Stimulated activated CD4-positive, alpha-beta T cell treated with anti-CD3 and anti-CD28 coated beads, Interleukin-15, amount 100 ng/mL, for 1 hour (primary cell): ENCODE data around the gene TMEM175.
"Not testable (repeated sequence)": the region's sequence is repeated elsewhere in the genome, so short reads cannot be mapped to it uniquely, and the experiment has no call there.

ENCODE experiments used
- DNase-seq, 2 donors: peaks; one replicate each; pipeline ENCODE4 v3.0.0-alpha.2; 2020; ENCODE audit warnings: low read depth in 1 of 2, low spot score in 1 of 2

TMEM175 gene

GRCh38 chr4:970046-970745, 37.9 kb downstream of the TMEM175 start:
- DNase-seq: no peak

GRCh38 chr4:970854-971520, 38.7 kb downstream of the TMEM175 start:
- no peak for DNase-seq

GRCh38 chr4:971666-972500, 39.6 kb downstream of the TMEM175 start:
- no peak for DNase-seq

GRCh38 chr4:972651-973424, 40.6 kb downstream of the TMEM175 start:
- DNase-seq: peak; percentile 35 to 44

- peak; percentile 84 to 85 for DNase-seq
Measured at GRCh38 chr4:973431-974397, 41.5 kb downstream of the TMEM175 start, which contains the start of gene DGKQ. TSS of gene DGKQ (minus strand) at chr4:973569. CDS start at chr4:973482, 87 bp downstream.

GRCh38 chr4:974668-975067, 42.4 kb downstream of the TMEM175 start:
- no peak for DNase-seq

- DNase-seq: not testable (repeated sequence)
Measured at GRCh38 chr4:976016-976415, 43.8 kb downstream of the TMEM175 start.

- DNase-seq: no peak
Measured at GRCh38 chr4:978957-979701, 46.9 kb downstream of the TMEM175 start.

- DNase-seq: no peak
Measured at GRCh38 chr4:982291-982690, 50.0 kb downstream of the TMEM175 start.

GRCh38 chr4:982814-983213, 50.6 kb downstream of the TMEM175 start:
- DNase-seq: no peak

- DNase-seq: no peak
Measured at GRCh38 chr4:984336-985054, 52.2 kb downstream of the TMEM175 start.

- DNase-seq: peak; percentile 52 to 72
Measured at GRCh38 chr4:985123-985830, 53.0 kb downstream of the TMEM175 start.

- no peak for DNase-seq
Measured at GRCh38 chr4:986428-986878, 54.2 kb downstream of the TMEM175 start.

GRCh38 chr4:986879-987623, 54.8 kb downstream of the TMEM175 start, which contains the start of gene IDUA:
TSS of gene IDUA (plus strand) at chr4:987044. CDS start at chr4:987085, 41 bp downstream.
- peak; percentile 74 to 81 for DNase-seq

- DNase-seq: no peak
Measured at GRCh38 chr4:987624-988513, 55.6 kb downstream of the TMEM175 start.
